ENCODE measurements around the gene POFUT1. TPM values are rescaled to one million over a fixed set of nuclear protein-coding genes. Genes with fewer than 3 reads are reported as not detected.

Gene POFUT1
- total RNA-seq, 2 experiments from 2014 or later: 21.5 to 23.2 TPM

GRCh38 chr20:32205110-32205842 lies 2.4 kb upstream of the POFUT1 start:
- DNase-seq: no peak
- no peaks in the 10 kb centered on the region for H3K9me3 Mint-ChIP-seq
- H3K27ac Mint-ChIP-seq: peak overlapping the region; percentile 88
- H3K4me1 Mint-ChIP-seq: peaks cover 78% of the 10 kb centered on the region
- H3K36me3 Mint-ChIP-seq (ENCODE audit: low read depth): peaks cover 44% of the 10 kb centered on the region
- POLR2A ChIA-PET: interaction anchor here (0.7 to 2.8 kb wide), 8 partner anchors 11 to 626 kb away, joined by 3 to 9 read pairs (median 4); no protein-coding TSS in a partner anchor
- H3K4me3 Mint-ChIP-seq: peak overlapping the region; percentile 91
- H3K27me3 Mint-ChIP-seq: no peaks in the 10 kb centered on the region
- CTCF ChIA-PET: interaction anchor here (0.6 kb wide), 1 partner anchor 304 kb away, joined by 3 read pairs; no protein-coding TSS in a partner anchor

GRCh38 chr20:32205843-32206759 lies 1.6 kb upstream of the POFUT1 start:
- Mint-ChIP-seq H3K36me3 (ENCODE audit: low read depth) (peaks cover 45% of the 10 kb centered on the region), H3K4me1 (peaks cover 84% of the 10 kb centered on the region), H3K9me3 (no peaks in the 10 kb centered on the region), H3K27me3 (no peaks in the 10 kb centered on the region), H3K4me3 (peak overlapping the region; percentile 91), H3K27ac (peak overlapping the region; percentile 88)
- no peak for DNase-seq
- ChIA-PET CTCF (no interaction called here), POLR2A (interaction anchor here (0.7 to 2.8 kb wide), 6 partner anchors 12 to 153 kb away, joined by 3 to 9 read pairs (median 6); no protein-coding TSS in a partner anchor)

GRCh38 chr20:32206760-32207625 lies 687 bp upstream of the POFUT1 start:
- peak; percentile 26 for DNase-seq

GRCh38 chr20:32208499-32209154 lies 947 bp downstream of the POFUT1 start:
- Mint-ChIP-seq H3K36me3 (ENCODE audit: low read depth) (peaks cover 35% of the 10 kb centered on the region), H3K27me3 (no peaks in the 10 kb centered on the region), H3K27ac (peak overlapping the region; percentile 73), H3K4me3 (peak overlapping the region; percentile 84), H3K4me1 (peaks cover 75% of the 10 kb centered on the region), H3K9me3 (no peaks in the 10 kb centered on the region)
- POLR2A ChIA-PET: interaction anchor here (0.7 to 2.1 kb wide), 5 partner anchors 18 to 124 kb away, joined by 3 to 8 read pairs (median 3); no protein-coding TSS in a partner anchor
- DNase-seq: no peak
- CTCF ChIA-PET: no interaction called here

More at GRCh38 chr20:32206760-32207625, 687 bp upstream of the POFUT1 start:
- POLR2A ChIA-PET: interaction anchor here (1.0 to 2.1 kb wide), 4 partner anchors 14 to 152 kb away, joined by 3 to 8 read pairs (median 3); partner anchors contain the start of genes ASXL1 and TM9SF4
- Mint-ChIP-seq H3K27me3 (no peaks in the 10 kb centered on the region), H3K27ac (peak overlapping the region; percentile 88), H3K4me3 (peak overlapping the region; percentile 91), H3K36me3 (ENCODE audit: low read depth) (peaks cover 45% of the 10 kb centered on the region), H3K4me1 (peaks cover 86% of the 10 kb centered on the region), H3K9me3 (no peaks in the 10 kb centered on the region)
- CTCF ChIA-PET: no interaction called here

GRCh38 chr20:32209850-32210605 lies 2.3 kb downstream of the POFUT1 start:
- H3K9me3 Mint-ChIP-seq: no peaks in the 10 kb centered on the region

GRCh38 chr20:32213870-32214269 lies 6.2 kb downstream of the POFUT1 start:
- CTCF ChIA-PET: no interaction called here

More at GRCh38 chr20:32209850-32210605, 2.3 kb downstream of the POFUT1 start:
- no peak for DNase-seq
- H3K27me3 Mint-ChIP-seq: no peaks in the 10 kb centered on the region
- H3K4me1 Mint-ChIP-seq: peaks cover 61% of the 10 kb centered on the region
- peak overlapping the region; percentile 56 for H3K27ac Mint-ChIP-seq
- H3K36me3 Mint-ChIP-seq (ENCODE audit: low read depth): peaks cover 36% of the 10 kb centered on the region
- CTCF ChIA-PET: interaction anchor here (0.6 to 1.0 kb wide), 2 partner anchors 22 to 607 kb away, joined by 3 read pairs; no protein-coding TSS in a partner anchor
- H3K4me3 Mint-ChIP-seq: peak overlapping the region; percentile 84
- POLR2A ChIA-PET: interaction anchor here (1.0 to 2.1 kb wide), 6 partner anchors 13 to 147 kb away, joined by 3 to 8 read pairs (median 3); no protein-coding TSS in a partner anchor

GRCh38 chr20:32215147-32215546 lies 7.5 kb downstream of the POFUT1 start:
- Mint-ChIP-seq H3K27ac (no peak overlapping the region), H3K4me3 (no peak overlapping the region), H3K27me3 (no peaks in the 10 kb centered on the region), H3K9me3 (no peaks in the 10 kb centered on the region), H3K36me3 (ENCODE audit: low read depth) (peaks cover 65% of the 10 kb centered on the region), H3K4me1 (peaks cover 21% of the 10 kb centered on the region)
- ChIA-PET POLR2A (no interaction called here), CTCF (no interaction called here)
- DNase-seq: no peak

More at GRCh38 chr20:32213870-32214269, 6.2 kb downstream of the POFUT1 start:
- no peaks in the 10 kb centered on the region for H3K9me3 Mint-ChIP-seq
- peaks cover 59% of the 10 kb centered on the region for H3K36me3 Mint-ChIP-seq (ENCODE audit: low read depth)
- no peaks in the 10 kb centered on the region for H3K27me3 Mint-ChIP-seq
- no peak overlapping the region for H3K27ac Mint-ChIP-seq
- peaks cover 32% of the 10 kb centered on the region for H3K4me1 Mint-ChIP-seq
- DNase-seq: no peak
- H3K4me3 Mint-ChIP-seq: no peak overlapping the region
- POLR2A ChIA-PET: interaction anchor here (0.7 kb wide), 1 partner anchor 8 kb away, joined by 3 read pairs; no protein-coding TSS in a partner anchor

GRCh38 chr20:32215729-32216128 lies 8.0 kb downstream of the POFUT1 start:
- Mint-ChIP-seq H3K27me3 (no peaks in the 10 kb centered on the region), H3K9me3 (no peaks in the 10 kb centered on the region), H3K27ac (no peak overlapping the region), H3K4me1 (peaks cover 16% of the 10 kb centered on the region), H3K36me3 (ENCODE audit: low read depth) (peaks cover 63% of the 10 kb centered on the region), H3K4me3 (no peak overlapping the region)
- ChIA-PET CTCF (no interaction called here), POLR2A (no interaction called here)
- no peak for DNase-seq

- ChIA-PET CTCF (no interaction called here), POLR2A (no interaction called here)
- H3K36me3 Mint-ChIP-seq (ENCODE audit: low read depth): peaks cover 64% of the 10 kb centered on the region
Measured at GRCh38 chr20:32216179-32217142, 8.8 kb downstream of the POFUT1 start.

GRCh38 chr20:32218156-32218900 lies 10.6 kb downstream of the POFUT1 start:
- no peak overlapping the region for H3K4me3 Mint-ChIP-seq
- POLR2A ChIA-PET: no interaction called here
- H3K36me3 Mint-ChIP-seq (ENCODE audit: low read depth): peaks cover 68% of the 10 kb centered on the region
- no peaks in the 10 kb centered on the region for H3K27me3 Mint-ChIP-seq
- CTCF ChIA-PET: interaction anchor here (0.6 kb wide), 1 partner anchor 460 kb away, joined by 3 read pairs; no protein-coding TSS in a partner anchor
- H3K4me1 Mint-ChIP-seq: peaks cover 2% of the 10 kb centered on the region
- no peak for DNase-seq
- no peak overlapping the region for H3K27ac Mint-ChIP-seq
- no peaks in the 10 kb centered on the region for H3K9me3 Mint-ChIP-seq

More at GRCh38 chr20:32216179-32217142, 8.8 kb downstream of the POFUT1 start:
- Mint-ChIP-seq H3K27ac (no peak overlapping the region), H3K27me3 (no peaks in the 10 kb centered on the region), H3K9me3 (no peaks in the 10 kb centered on the region), H3K4me1 (peaks cover 11% of the 10 kb centered on the region), H3K4me3 (no peak overlapping the region)
- DNase-seq: no peak

Data from activated CD4-positive, alpha-beta memory T cell treated with anti-CD3 and anti-CD28 coated beads, Interleukin-2, amount 10 ng/mL, durations not matched to agents 7 days and 5 days (primary cell).